ENCODE measurements around the gene RHOU. TPM values are rescaled to one million over a fixed set of nuclear protein-coding genes. Genes with fewer than 3 reads are reported as not detected.

The RHOU gene
- total and polyA plus RNA-seq, 4 donors, result 12.9 to 40.1 (median 23.4) TPM

GRCh38 chr1:228763561-228763960 is 28.3 kb downstream of the RHOU start:
- no peak for ATAC-seq (ENCODE audit: insufficient read depth, low FRiP score)
- 81 to 83% methylated on average over 3 of the region's 3 CpGs for WGBS, 2 donors

GRCh38 chr1:228765168-228765946 is 30.1 kb downstream of the RHOU start:
- ATAC-seq (ENCODE audit: insufficient read depth, low FRiP score), result no peak
- WGBS, 2 donors, result 64 to 71% methylated on average over 8 of the region's 8 CpGs
- no peak overlapping the region for H3K9ac ChIP-seq (ENCODE audit: insufficient read depth in 1 of 2, low read length in 2 of 2)

More at GRCh38 chr1:228763561-228763960, 28.3 kb downstream of the RHOU start:
- no peak overlapping the region for H3K4me3 ChIP-seq
- no peaks in the 10 kb centered on the region for H3K27me3 ChIP-seq (ENCODE audit: control insufficient read depth in 3 of 3, insufficient read depth in 3 of 3, low read length in 2 of 3)
- TF ChIP-seq CTCF (IDR thresholded peaks at IDR 0.05; ENCODE audit: control extremely low read depth, extremely low read depth), result no peak
- no peaks in the 10 kb centered on the region for H3K9me3 ChIP-seq (ENCODE audit: control insufficient read depth in 4 of 4, insufficient read depth in 3 of 4, low read length in 3 of 4)
- peaks cover 0 to 7% (median 0%) of the 10 kb centered on the region in 5 donors for H3K4me1 ChIP-seq (ENCODE audit: control insufficient read depth in 5 of 5, insufficient read depth in 5 of 5, low read length in 5 of 5)
- no peak for DNase-seq
- no peak overlapping the region for H3K9ac ChIP-seq (ENCODE audit: insufficient read depth in 1 of 2, low read length in 2 of 2)
- H3K36me3 ChIP-seq (ENCODE audit: control insufficient read depth in 4 of 4, insufficient read depth in 4 of 4, low read length in 4 of 4), result no peaks in the 10 kb centered on the region
- H3K27ac ChIP-seq (ENCODE audit: low read depth in 1 of 2, low read length in 1 of 2), result no peak overlapping the region

GRCh38 chr1:228766788-228767187 is 31.5 kb downstream of the RHOU start:
- TF ChIP-seq CTCF (IDR thresholded peaks at IDR 0.05; ENCODE audit: control extremely low read depth, extremely low read depth), result no peak
- DNase-seq (no peak), ATAC-seq (ENCODE audit: insufficient read depth, low FRiP score) (no peak)
- no peak overlapping the region for H3K4me3 ChIP-seq
- WGBS, 2 donors, result 86 to 95% methylated on average over 3 of the region's 3 CpGs
- no peaks in the 10 kb centered on the region for H3K9me3 ChIP-seq (ENCODE audit: control insufficient read depth in 4 of 4, insufficient read depth in 3 of 4, low read length in 3 of 4)
- no peak overlapping the region for H3K9ac ChIP-seq (ENCODE audit: insufficient read depth in 1 of 2, low read length in 2 of 2)
- H3K4me1 ChIP-seq (ENCODE audit: control insufficient read depth in 5 of 5, insufficient read depth in 5 of 5, low read length in 5 of 5), result peaks cover 0 to 12% (median 0%) of the 10 kb centered on the region in 5 donors
- no peaks in the 10 kb centered on the region for H3K36me3 ChIP-seq (ENCODE audit: control insufficient read depth in 4 of 4, insufficient read depth in 4 of 4, low read length in 4 of 4)
- H3K27ac ChIP-seq (ENCODE audit: low read depth in 1 of 2, low read length in 1 of 2), result no peak overlapping the region
- no peaks in the 10 kb centered on the region for H3K27me3 ChIP-seq (ENCODE audit: control insufficient read depth in 3 of 3, insufficient read depth in 3 of 3, low read length in 2 of 3)

More at GRCh38 chr1:228765168-228765946, 30.1 kb downstream of the RHOU start:
- Histone ChIP-seq H3K27me3 (ENCODE audit: control insufficient read depth in 3 of 3, insufficient read depth in 3 of 3, low read length in 2 of 3) (no peaks in the 10 kb centered on the region), H3K36me3 (ENCODE audit: control insufficient read depth in 4 of 4, insufficient read depth in 4 of 4, low read length in 4 of 4) (no peaks in the 10 kb centered on the region), H3K9me3 (ENCODE audit: control insufficient read depth in 4 of 4, insufficient read depth in 3 of 4, low read length in 3 of 4) (no peaks in the 10 kb centered on the region), H3K4me1 (ENCODE audit: control insufficient read depth in 5 of 5, insufficient read depth in 5 of 5, low read length in 5 of 5) (peaks cover 0 to 10% (median 0%) of the 10 kb centered on the region in 5 donors), H3K27ac (ENCODE audit: low read depth in 1 of 2, low read length in 1 of 2) (no peak overlapping the region), H3K4me3 (no peak overlapping the region)
- TF ChIP-seq CTCF (IDR thresholded peaks at IDR 0.05; ENCODE audit: control extremely low read depth, extremely low read depth), result no peak
- no peak for DNase-seq

Measured in lung (tissue), 12 donors.